22Rv1 (cell line): ENCODE measurements around the gene TRPV2.

Source experiments
- ZFX ChIP-seq: fragments of 450-650 bp; IDR thresholded peaks from 2 replicates; pipeline ENCODE4 v1.6.1; 2017; ENCODE audit warnings: antibody characterized with exemption, borderline replicate concordance
- TF ChIP-seq, protein P1 (sequence below): fragments of 450-650 bp; IDR thresholded peaks from 2 replicates; pipeline ENCODE4 v1.5.1; 2017; ENCODE audit warnings: mild to moderate bottlenecking

DNA sequence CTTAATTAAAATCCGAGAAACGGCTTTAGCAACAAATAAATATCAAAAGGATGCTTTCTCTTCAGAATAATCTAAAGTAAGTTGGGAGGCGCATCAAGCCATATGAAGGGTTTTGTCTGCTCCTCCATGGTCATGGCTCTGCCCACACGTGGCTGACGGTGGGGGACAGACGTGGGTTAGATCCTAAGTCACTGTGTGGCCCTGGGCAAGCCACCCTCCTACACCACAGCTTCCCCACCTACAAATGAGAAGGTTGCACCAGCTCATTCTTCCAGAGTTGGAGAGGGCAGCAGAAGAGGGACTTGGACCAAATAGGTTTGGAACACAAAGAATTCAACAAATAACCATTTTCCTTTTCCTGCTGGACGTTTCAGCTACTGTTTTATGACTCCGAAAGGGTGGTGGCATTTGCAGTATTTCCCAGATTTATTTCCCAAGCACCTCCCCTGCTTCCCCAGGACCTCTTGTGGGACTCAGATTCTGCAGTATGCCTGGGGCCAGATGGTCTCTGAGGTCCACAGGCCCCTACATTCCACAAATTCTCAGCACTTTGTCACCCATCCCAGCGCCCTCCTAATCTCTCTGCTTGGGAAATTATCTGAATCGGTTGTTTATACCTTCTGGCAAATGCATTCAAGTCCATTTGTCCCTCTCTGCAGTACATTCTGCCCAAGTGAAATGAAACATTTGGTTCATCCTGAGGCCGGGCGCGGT is 58.8 kb downstream of the TRPV2 start:
- TF ChIP-seq, protein P1, sequence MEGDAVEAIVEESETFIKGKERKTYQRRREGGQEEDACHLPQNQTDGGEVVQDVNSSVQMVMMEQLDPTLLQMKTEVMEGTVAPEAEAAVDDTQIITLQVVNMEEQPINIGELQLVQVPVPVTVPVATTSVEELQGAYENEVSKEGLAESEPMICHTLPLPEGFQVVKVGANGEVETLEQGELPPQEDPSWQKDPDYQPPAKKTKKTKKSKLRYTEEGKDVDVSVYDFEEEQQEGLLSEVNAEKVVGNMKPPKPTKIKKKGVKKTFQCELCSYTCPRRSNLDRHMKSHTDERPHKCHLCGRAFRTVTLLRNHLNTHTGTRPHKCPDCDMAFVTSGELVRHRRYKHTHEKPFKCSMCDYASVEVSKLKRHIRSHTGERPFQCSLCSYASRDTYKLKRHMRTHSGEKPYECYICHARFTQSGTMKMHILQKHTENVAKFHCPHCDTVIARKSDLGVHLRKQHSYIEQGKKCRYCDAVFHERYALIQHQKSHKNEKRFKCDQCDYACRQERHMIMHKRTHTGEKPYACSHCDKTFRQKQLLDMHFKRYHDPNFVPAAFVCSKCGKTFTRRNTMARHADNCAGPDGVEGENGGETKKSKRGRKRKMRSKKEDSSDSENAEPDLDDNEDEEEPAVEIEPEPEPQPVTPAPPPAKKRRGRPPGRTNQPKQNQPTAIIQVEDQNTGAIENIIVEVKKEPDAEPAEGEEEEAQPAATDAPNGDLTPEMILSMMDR = no peak
- no peak for TF ChIP-seq ZFX
